Naive B cell (primary cell): ENCODE results near the gene PDE4DIP. TPM values are rescaled to one million over a fixed set of nuclear protein-coding genes. Genes with fewer than 3 reads are reported as not detected.
A peak's percentile ranks its signal among the peaks of the same experiment; 100 is the strongest.
"Not testable (repeated sequence)": the region's sequence is repeated elsewhere in the genome, so short reads cannot be mapped to it uniquely, and the experiment has no call there.

Source experiments
- ATAC-seq, 2 donors: fragments of 150-1000 bp; cut with Tn5 transposase; 2 replicates each; pipeline ENCODE4 v1.10.0; 2021; ENCODE audit warnings: low read depth in 2 of 2, mild to moderate bottlenecking in 2 of 2, moderate library complexity in 2 of 2
- DNase-seq: peaks from one replicate; pipeline ENCODE4 v3.0.0; 2022
- H3K27ac Mint-ChIP-seq, 6 donors: one replicate each; pipeline ENCODE4 v1.8.0; 2020 to 2022; ENCODE audit warnings: mild to moderate bottlenecking in 6 of 6, mixed read lengths in 6 of 6, moderate library complexity in 5 of 6, inconsistent platforms in 2 of 6
- H3K27me3 Mint-ChIP-seq, 3 donors: one replicate each; pipeline ENCODE4 v1.8.0; 2021 to 2022; ENCODE audit warnings: mixed read lengths in 3 of 3, mild to moderate bottlenecking in 1 of 3
- H3K36me3 Mint-ChIP-seq, 2 donors: one replicate each; pipeline ENCODE4 v1.8.0; 2020 to 2022; ENCODE audit warnings: mixed read lengths in 2 of 2, inconsistent platforms in 1 of 2, mild to moderate bottlenecking in 1 of 2
- H3K4me1 Mint-ChIP-seq, 3 donors: one replicate each; pipeline ENCODE4 v1.8.0; 2020 to 2022; ENCODE audit warnings: mixed read lengths in 3 of 3, inconsistent platforms in 1 of 3, mild to moderate bottlenecking in 1 of 3, moderate library complexity in 1 of 3
- H3K4me3 Mint-ChIP-seq, 8 donors: one replicate each; pipeline ENCODE4 v1.8.0; 2020 to 2022; ENCODE audit warnings: mild to moderate bottlenecking in 8 of 8, mixed read lengths in 8 of 8, moderate library complexity in 8 of 8, inconsistent platforms in 2 of 8
- H3K9me3 Mint-ChIP-seq, 7 donors: one replicate each; pipeline ENCODE4 v1.8.0; 2020 to 2022; ENCODE audit warnings: mixed read lengths in 7 of 7, mild to moderate bottlenecking in 5 of 7, inconsistent platforms in 2 of 7, moderate library complexity in 1 of 7
- polyA plus RNA-seq, 6 donors: library from polyadenylated mRNA; unstranded; fragments of 300-500 nt; fragmentation: Illumina TruSeq; gene quantifications; one replicate each; pipeline ENCODE4 v1.2.3, GENCODE V29; 2021; ENCODE audit warnings: low read depth in 6 of 6

PDE4DIP gene
- polyA plus RNA-seq, 6 donors from 2014 or later = 13.4 to 52.6 (median 35.6) TPM

DNA sequence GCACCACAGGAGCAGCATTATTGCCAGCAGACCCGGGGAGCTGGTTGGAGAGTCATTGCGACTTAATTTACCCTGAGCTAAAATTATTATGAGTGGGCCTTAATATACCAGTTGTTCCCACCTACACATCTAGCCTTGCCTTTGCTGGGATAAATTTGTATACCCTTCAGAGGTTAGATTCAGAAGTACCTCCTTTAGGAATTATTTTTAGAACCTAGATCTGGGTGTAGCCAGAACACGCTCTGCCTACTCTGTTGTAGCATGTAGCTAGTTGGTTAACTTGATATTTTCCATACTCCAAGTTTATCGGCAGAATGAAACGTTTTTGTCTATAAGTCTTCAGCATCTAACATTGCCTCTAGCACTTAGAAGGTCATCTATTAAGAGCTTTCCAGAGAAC lies 9.1 kb downstream of the PDE4DIP start:
- not testable (repeated sequence) for ATAC-seq, DNase-seq, H3K36me3 Mint-ChIP-seq, H3K27ac Mint-ChIP-seq, H3K4me3 Mint-ChIP-seq, H3K4me1 Mint-ChIP-seq, H3K27me3 Mint-ChIP-seq, H3K9me3 Mint-ChIP-seq

DNA sequence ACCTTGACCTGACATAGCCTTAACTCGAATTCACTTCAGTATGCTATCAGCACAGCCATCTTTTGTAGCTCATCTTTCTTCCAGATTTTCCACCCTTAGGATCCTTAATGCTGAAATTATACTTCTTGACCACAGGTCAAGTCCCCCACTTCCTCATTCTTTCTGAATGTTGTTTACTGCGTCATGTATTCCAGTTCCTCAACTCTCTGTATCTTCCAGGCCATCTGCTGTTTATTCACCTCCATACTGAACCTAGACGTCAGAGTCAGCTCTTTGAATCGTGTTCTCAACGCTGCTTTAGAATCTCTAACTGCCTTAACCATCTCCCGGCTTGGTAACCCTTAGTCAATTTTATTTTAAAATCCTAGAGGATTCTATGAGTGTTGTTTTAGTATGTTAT lies 9.8 kb downstream of the PDE4DIP start:
- not testable (repeated sequence) for DNase-seq, H3K4me1 Mint-ChIP-seq, H3K36me3 Mint-ChIP-seq, H3K27ac Mint-ChIP-seq, H3K9me3 Mint-ChIP-seq, H3K4me3 Mint-ChIP-seq, H3K27me3 Mint-ChIP-seq
- ATAC-seq = peak; percentile 79

DNA sequence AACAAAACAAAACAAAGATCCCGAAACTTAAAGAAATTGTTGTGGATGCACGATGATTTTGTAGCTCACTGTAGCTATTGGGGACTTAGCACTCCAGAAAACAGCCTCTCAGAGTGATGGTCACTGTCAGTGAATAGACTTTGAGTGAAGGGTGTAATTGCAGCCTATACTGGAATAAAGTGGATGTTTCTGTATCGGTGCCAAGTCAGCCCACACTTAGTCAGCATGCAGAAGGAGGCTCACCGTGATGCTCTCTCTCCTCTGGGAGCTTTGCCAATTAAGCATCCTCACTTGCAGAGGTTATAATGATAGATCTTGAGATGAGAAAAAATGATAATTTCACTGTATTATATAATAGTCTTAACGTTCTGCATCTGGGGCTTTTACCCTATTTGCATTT lies 11.1 kb downstream of the PDE4DIP start:
- H3K9me3 Mint-ChIP-seq, H3K36me3 Mint-ChIP-seq, H3K27me3 Mint-ChIP-seq, DNase-seq, H3K4me1 Mint-ChIP-seq, H3K27ac Mint-ChIP-seq, H3K4me3 Mint-ChIP-seq, ATAC-seq: not testable (repeated sequence)

DNA sequence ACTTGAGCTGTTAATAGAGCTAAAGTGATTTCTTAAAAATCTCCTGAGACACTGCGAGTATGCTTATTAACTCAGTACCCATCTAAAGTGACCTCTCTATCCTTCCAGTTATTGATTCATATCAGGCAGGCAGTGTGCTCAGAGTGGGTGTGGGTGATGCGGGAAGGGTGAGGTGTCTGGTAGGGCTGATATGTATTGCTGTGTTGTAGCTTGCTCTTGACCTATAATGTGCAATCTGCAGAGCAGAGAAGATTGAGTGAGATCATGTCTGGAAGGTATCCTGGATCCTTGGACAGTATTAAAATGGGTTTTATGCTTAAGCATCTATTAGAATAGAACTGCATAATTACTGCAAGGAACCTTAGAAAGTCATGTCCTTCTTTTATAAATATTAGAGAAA lies 15.8 kb downstream of the PDE4DIP start:
- not testable (repeated sequence) for H3K36me3 Mint-ChIP-seq, H3K27me3 Mint-ChIP-seq, H3K4me3 Mint-ChIP-seq, H3K4me1 Mint-ChIP-seq, ATAC-seq, H3K9me3 Mint-ChIP-seq, DNase-seq, H3K27ac Mint-ChIP-seq

DNA sequence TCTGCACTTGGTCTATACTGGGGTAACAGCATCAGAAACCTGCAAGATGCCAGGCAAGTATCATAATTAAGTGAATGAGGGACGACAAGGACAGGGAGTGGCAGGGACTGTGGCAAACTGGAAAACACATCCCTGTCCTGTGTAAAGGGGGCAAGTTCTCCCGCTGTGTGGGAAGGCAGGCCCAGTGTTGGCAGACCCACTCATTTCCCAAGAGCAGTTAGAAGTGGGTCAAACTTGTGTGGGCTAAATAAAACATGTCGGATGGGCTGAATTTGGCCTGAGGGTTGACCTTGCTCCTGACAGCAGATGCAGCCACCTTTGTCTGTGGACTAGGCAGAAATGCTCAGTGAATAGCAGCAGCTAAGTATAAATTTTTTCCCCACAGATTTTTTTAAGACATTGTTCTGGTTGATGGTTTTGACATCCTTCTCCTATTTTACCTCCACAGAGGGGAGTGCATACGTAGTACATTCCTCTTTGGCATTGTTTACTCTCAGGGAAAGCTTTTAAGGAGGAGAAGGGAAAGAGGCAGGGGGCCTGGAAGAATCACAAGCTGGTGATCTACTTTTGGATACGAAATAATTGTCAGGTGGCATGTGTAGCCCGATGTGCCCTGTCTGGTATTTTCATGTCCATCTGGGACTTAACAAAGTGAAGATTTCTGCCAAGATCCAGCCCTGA lies 16.5 kb downstream of the PDE4DIP start:
- H3K27me3 Mint-ChIP-seq, H3K4me3 Mint-ChIP-seq, H3K27ac Mint-ChIP-seq, ATAC-seq, H3K9me3 Mint-ChIP-seq, DNase-seq, H3K36me3 Mint-ChIP-seq, H3K4me1 Mint-ChIP-seq: not testable (repeated sequence)

DNA sequence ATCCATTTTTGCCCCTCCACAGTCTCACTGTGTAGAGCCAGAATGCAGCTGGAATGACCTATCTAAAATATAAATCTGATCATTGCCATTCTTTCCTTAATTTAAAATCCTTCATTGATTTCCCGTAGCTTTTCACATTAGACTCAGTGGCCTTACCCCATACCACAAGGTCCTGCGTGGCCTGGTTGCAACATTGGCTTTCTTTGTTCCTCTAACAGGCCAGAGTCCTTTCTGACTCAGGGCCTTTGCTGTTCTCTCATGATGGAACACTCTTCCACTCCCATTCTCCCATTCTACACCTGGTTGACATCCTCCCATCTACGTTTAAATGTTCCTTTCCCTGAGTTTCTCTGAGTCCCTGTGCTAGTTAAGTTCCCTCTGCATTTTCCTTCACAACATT lies 18.4 kb downstream of the PDE4DIP start:
- H3K27me3 Mint-ChIP-seq, H3K36me3 Mint-ChIP-seq, H3K4me1 Mint-ChIP-seq, H3K4me3 Mint-ChIP-seq, H3K27ac Mint-ChIP-seq, DNase-seq, H3K9me3 Mint-ChIP-seq, ATAC-seq: not testable (repeated sequence)

DNA sequence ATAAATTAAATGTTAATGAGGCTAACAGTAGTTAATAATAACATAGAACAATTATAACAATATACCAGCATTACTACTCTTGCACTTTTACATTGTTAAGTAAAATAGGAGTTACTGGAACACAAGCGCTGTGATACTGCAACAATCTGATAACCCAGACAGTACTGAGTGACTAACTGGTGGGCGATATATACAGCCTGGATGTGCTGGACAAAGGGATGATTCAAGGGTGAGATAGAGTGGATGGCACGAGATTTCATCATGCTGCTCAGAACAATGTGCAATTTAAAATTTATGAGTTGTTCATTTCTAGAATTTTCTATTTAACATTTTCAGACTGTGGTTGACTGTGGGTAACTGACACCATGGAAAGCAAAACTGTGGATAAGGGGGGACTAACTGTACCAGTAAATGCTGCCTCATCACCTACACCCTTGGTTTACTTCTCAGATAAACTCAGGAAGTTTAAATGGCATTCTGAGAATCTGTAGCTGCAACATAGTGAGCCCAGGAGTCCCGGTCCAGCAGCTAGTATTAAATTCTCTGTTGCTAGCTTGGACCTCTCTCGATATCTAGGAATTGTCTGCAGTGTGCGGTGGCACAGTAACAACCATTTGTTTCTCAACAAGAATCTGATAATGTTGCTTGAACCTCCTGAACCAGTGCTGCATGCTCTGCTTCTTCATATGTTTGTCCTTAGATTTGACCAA lies 24.9 kb downstream of the PDE4DIP start:
- not testable (repeated sequence) for H3K36me3 Mint-ChIP-seq, DNase-seq, H3K4me1 Mint-ChIP-seq, ATAC-seq, H3K27ac Mint-ChIP-seq, H3K27me3 Mint-ChIP-seq, H3K9me3 Mint-ChIP-seq, H3K4me3 Mint-ChIP-seq

DNA sequence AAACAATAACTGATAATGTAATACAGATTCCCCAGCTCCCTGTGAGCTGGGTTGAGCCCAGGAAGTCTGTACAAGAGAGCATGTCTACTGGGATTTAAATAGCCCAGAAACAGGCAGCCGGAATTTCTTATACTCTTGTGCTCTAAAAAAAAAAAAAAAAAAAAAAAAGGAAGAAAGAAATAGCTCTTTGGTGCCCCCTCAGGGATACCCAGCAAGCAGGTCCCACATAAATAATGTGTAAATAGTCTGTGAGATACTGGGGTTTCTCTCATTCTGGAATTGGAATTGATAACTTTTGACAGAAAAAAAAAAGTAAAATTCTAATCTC lies 25.4 kb downstream of the PDE4DIP start:
- not testable (repeated sequence) for H3K36me3 Mint-ChIP-seq, H3K27me3 Mint-ChIP-seq, DNase-seq, H3K9me3 Mint-ChIP-seq, H3K27ac Mint-ChIP-seq, H3K4me3 Mint-ChIP-seq, H3K4me1 Mint-ChIP-seq
- peak in 1 of 2 donors; percentile 49 for ATAC-seq

DNA sequence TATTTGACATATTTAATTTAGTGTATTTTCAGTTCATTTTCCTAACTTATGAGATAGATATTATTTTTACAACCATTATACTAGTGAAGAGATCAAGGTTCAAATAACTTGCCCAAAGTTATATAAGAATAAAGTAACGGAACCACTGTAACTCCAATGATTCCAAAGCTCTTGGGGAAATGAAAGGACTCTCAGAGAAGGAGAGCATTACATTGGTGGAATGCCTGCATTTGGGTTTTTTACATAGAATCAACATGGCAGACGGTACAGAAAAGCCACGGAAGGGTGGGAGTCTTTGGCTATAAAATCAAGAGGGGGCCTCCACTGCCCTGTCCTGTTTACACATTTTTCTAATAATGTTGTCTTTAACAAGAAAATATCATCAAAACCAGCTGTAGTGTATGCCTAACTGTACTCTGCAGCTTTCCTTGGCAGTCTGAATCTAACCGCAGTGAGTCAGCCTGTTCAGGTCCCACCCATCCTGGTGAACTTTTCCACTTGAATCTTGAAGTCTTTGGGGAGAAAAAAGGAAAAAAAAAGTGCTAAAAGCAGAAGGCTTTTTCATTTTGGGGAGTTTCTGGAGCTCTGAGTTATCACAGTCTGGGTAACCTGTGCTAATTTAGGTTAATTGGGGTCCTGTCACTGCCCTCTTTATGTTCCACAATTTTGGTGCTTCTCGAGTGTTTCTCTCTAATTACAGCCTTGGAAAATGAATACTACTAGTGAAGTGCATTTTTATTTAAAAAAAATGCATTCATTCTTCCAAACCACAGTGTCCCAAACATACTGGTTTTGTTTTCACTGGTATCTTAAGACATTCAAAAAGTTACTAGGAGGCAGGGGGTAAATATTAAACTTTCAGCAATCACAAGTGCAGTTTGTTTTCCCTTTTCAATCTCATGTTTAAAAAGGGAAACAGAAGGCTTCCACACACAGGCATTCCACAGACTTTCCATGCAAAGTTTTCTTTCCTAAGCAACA lies 30.5 kb downstream of the PDE4DIP start:
- not testable (repeated sequence) for H3K9me3 Mint-ChIP-seq, H3K27ac Mint-ChIP-seq, H3K36me3 Mint-ChIP-seq, H3K4me3 Mint-ChIP-seq, H3K27me3 Mint-ChIP-seq, H3K4me1 Mint-ChIP-seq, ATAC-seq, DNase-seq

DNA sequence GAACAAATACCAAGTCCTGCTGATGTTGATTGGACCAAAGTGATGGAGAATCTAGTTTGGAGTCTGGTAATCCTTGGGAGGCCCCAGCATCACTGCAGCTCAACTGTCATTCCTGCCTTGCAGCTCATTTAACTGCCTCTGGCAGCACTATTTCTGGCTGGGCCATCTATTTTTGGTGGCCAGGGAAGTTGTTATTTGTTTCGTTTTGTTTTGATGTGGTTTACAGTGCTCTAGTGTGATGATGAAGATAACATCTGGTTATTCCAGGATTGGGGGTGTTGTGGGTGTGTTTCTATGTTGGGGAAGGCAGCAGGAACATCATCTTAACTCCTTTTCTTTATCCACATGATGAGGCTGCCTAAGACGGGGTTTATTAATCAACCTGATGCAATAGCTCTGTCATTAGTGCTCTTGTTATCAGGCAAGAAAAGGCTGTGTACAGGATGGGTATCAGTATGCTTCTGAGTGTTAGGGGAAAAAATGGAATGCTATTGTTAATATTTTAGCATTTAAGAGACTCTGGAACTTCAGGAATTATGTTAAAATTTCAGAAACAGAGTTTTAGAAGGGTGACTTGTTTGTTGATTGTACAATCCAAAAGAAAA lies 35.7 kb downstream of the PDE4DIP start:
- not testable (repeated sequence) for H3K9me3 Mint-ChIP-seq, ATAC-seq, H3K4me3 Mint-ChIP-seq, H3K27ac Mint-ChIP-seq, H3K27me3 Mint-ChIP-seq, DNase-seq, H3K4me1 Mint-ChIP-seq, H3K36me3 Mint-ChIP-seq

DNA sequence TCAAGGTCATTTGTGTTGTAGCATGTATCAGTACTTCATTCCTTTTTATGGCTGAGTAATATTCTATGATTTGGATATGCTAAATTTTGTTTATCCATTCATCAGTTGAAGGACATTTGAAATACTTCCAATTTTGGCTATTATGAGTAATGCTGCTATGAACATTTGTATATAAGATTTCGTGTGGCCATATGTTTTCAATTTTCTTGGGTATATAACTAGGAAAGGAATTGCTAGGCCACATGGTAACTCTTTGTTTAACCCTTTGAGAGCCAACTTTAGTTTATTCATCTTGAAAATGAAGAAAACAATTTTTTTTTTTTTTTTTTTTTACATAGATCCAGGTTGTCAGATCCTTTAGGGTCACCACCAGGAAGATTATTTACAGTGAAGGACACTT lies 37.0 kb downstream of the PDE4DIP start:
- not testable (repeated sequence) for H3K4me1 Mint-ChIP-seq, DNase-seq, H3K27me3 Mint-ChIP-seq, H3K36me3 Mint-ChIP-seq, ATAC-seq, H3K9me3 Mint-ChIP-seq, H3K4me3 Mint-ChIP-seq, H3K27ac Mint-ChIP-seq

DNA sequence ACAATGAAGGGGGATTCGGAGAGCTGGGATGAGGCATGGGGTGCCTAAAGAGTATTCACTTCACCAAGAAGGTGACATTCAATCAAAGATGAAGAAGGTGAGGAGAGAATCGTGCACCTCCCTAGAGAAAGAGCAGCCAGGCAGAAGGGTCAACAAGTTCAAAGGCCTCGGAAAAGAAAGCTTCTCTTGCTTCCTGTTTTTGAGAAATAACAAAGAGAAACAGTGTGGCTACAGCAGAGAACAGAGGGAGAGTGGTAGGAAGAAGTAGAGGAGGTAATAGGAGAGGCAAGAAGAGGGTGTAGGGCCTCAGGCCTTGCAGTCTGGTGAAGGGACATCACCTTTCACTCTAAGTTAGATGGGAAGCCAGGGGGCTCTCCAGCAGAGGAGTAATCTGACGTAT lies 41.0 kb downstream of the PDE4DIP start:
- not testable (repeated sequence) for H3K27ac Mint-ChIP-seq, H3K4me1 Mint-ChIP-seq, H3K27me3 Mint-ChIP-seq, DNase-seq, H3K36me3 Mint-ChIP-seq, H3K4me3 Mint-ChIP-seq, H3K9me3 Mint-ChIP-seq
- peak; percentile 48 to 63 for ATAC-seq

DNA sequence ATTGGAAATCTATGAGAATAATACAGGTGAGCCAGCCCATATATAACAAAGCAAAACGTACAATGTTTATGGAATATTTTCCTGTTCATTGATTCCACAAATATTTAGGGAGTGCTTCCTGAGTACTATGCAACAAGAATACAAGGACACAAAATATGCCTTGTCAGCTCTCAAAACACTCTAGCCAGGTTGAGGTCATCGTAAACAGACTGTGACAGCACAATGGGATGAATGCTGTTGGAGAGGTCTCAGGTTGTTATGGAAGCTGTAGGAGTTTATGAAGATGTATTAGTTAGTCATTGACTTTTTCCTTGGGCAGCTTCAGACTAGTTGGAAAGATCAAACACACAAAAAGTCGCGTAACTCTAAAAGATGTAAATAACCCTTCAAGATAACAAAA lies 42.1 kb downstream of the PDE4DIP start:
- not testable (repeated sequence) for H3K27ac Mint-ChIP-seq, H3K9me3 Mint-ChIP-seq, ATAC-seq, H3K36me3 Mint-ChIP-seq, H3K4me1 Mint-ChIP-seq, H3K4me3 Mint-ChIP-seq, H3K27me3 Mint-ChIP-seq, DNase-seq

DNA sequence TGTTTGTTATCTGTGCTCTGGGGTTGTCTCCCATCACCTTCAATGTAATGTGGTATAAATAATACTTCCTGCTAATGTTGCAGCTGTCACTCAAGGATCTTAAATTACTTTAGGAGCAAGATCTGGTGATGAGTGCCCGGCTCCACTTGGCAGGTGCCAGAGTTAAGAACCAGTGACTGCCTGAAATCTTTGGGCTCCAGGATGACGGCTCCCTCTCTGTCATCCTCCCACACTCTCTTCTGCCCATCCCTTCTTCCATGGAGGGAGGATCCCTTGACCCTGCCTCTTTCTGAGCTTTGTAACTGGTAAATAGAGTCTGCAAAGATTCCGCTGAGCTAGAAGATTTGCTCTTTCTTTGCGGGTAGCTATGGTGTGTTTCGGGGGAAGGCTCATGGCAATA lies 44.4 kb downstream of the PDE4DIP start:
- not testable (repeated sequence) for H3K4me1 Mint-ChIP-seq, H3K36me3 Mint-ChIP-seq, DNase-seq, H3K27ac Mint-ChIP-seq, H3K27me3 Mint-ChIP-seq, H3K9me3 Mint-ChIP-seq, H3K4me3 Mint-ChIP-seq, ATAC-seq
